ENCODE measurements around the gene CEP295NL. TPM values are rescaled to one million over a fixed set of nuclear protein-coding genes. Genes with fewer than 3 reads are reported as not detected.
A peak's percentile ranks its signal among the peaks of the same experiment; 100 is the strongest.
"Not testable (repeated sequence)": the region's sequence is repeated elsewhere in the genome, so short reads cannot be mapped to it uniquely, and the experiment has no call there.

Gene CEP295NL
- under 1 TPM in 1 of 2 experiments, not detected in 1; 0.26 TPM for total RNA-seq

GRCh38 chr17:78903101-78903779 is at the start of gene CEP295NL:
Gene CEP295NL (minus strand): TSS chr17:78903201. CDS start chr17:78901828, 1,373 bp downstream.
- H3K4me3 Mint-ChIP-seq = no peak within 1 kb of the TSS
- DNase-seq (no peak), ATAC-seq (peak; percentile 36)
- no peaks in the 10 kb centered on the region for H3K36me3 Mint-ChIP-seq (ENCODE audit: low read depth)
- peaks cover 9% of the 10 kb centered on the region for H3K4me1 Mint-ChIP-seq (ENCODE audit: low read depth)
- ChIA-PET POLR2A (no interaction called here), CTCF (no interaction called here)
- no peak within 1 kb of the TSS for H3K27ac Mint-ChIP-seq
- no peaks in the 10 kb centered on the region for H3K27me3 Mint-ChIP-seq (ENCODE audit: low read depth)
- H3K9me3 Mint-ChIP-seq (ENCODE audit: insufficient read depth) = no peaks in the 10 kb centered on the region

- Mint-ChIP-seq H3K9me3 (ENCODE audit: insufficient read depth) (peaks cover 5% of the 10 kb centered on the region), H3K27ac (no peak overlapping the region), H3K4me1 (ENCODE audit: low read depth) (no peaks in the 10 kb centered on the region), H3K27me3 (ENCODE audit: low read depth) (no peaks in the 10 kb centered on the region), H3K4me3 (no peak overlapping the region), H3K36me3 (ENCODE audit: low read depth) (no peaks in the 10 kb centered on the region)
- DNase-seq (no peak), ATAC-seq (no peak)
- POLR2A ChIA-PET = no interaction called here
- CTCF ChIA-PET = interaction anchor here (0.6 kb wide), 1 partner anchor 439 kb away, joined by 3 read pairs; no protein-coding TSS in a partner anchor
Observed at GRCh38 chr17:78952706-78953105, 49.7 kb upstream of the CEP295NL start.

- H3K9me3 Mint-ChIP-seq (ENCODE audit: insufficient read depth) = peaks cover 5% of the 10 kb centered on the region
- H3K27me3 Mint-ChIP-seq (ENCODE audit: low read depth) = no peaks in the 10 kb centered on the region
- CTCF ChIA-PET = no interaction called here
- no peak for ATAC-seq
- POLR2A ChIA-PET = interaction anchor here (1.1 kb wide), 1 partner anchor 28 kb away, joined by 3 read pairs; no protein-coding TSS in a partner anchor
- no peaks in the 10 kb centered on the region for H3K36me3 Mint-ChIP-seq (ENCODE audit: low read depth)
- H3K27ac Mint-ChIP-seq = no peak overlapping the region
- no peak for DNase-seq
- H3K4me3 Mint-ChIP-seq = no peak overlapping the region
- H3K4me1 Mint-ChIP-seq (ENCODE audit: low read depth) = no peaks in the 10 kb centered on the region
Observed at GRCh38 chr17:78951967-78952551, 49.1 kb upstream of the CEP295NL start.

- DNase-seq = no peak
- no peaks in the 10 kb centered on the region for H3K36me3 Mint-ChIP-seq (ENCODE audit: low read depth)
- no peaks in the 10 kb centered on the region for H3K4me1 Mint-ChIP-seq (ENCODE audit: low read depth)
- no peak overlapping the region for H3K4me3 Mint-ChIP-seq
- no peak overlapping the region for H3K27ac Mint-ChIP-seq
- ChIA-PET POLR2A (no interaction called here), CTCF (no interaction called here)
- H3K27me3 Mint-ChIP-seq (ENCODE audit: low read depth) = no peaks in the 10 kb centered on the region
- peaks cover 5% of the 10 kb centered on the region for H3K9me3 Mint-ChIP-seq (ENCODE audit: insufficient read depth)
- no peak for ATAC-seq
Observed at GRCh38 chr17:78950870-78951269, 47.9 kb upstream of the CEP295NL start.

GRCh38 chr17:78947235-78948149 is 44.5 kb upstream of the CEP295NL start:
- H3K4me3 Mint-ChIP-seq = no peak overlapping the region
- CTCF ChIA-PET = no interaction called here
- no peaks in the 10 kb centered on the region for H3K36me3 Mint-ChIP-seq (ENCODE audit: low read depth)
- no peak overlapping the region for H3K27ac Mint-ChIP-seq
- H3K9me3 Mint-ChIP-seq (ENCODE audit: insufficient read depth) = peaks cover 5% of the 10 kb centered on the region
- ATAC-seq (no peak), DNase-seq (no peak)
- POLR2A ChIA-PET = no interaction called here
- no peaks in the 10 kb centered on the region for H3K27me3 Mint-ChIP-seq (ENCODE audit: low read depth)
- no peaks in the 10 kb centered on the region for H3K4me1 Mint-ChIP-seq (ENCODE audit: low read depth)

GRCh38 chr17:78946631-78947030 is 43.6 kb upstream of the CEP295NL start:
- H3K9me3 Mint-ChIP-seq (ENCODE audit: insufficient read depth) = peaks cover 5% of the 10 kb centered on the region
- ATAC-seq (no peak), DNase-seq (no peak)
- POLR2A ChIA-PET = no interaction called here
- no peak overlapping the region for H3K4me3 Mint-ChIP-seq
- no peaks in the 10 kb centered on the region for H3K4me1 Mint-ChIP-seq (ENCODE audit: low read depth)
- H3K27me3 Mint-ChIP-seq (ENCODE audit: low read depth) = no peaks in the 10 kb centered on the region
- CTCF ChIA-PET = no interaction called here
- H3K36me3 Mint-ChIP-seq (ENCODE audit: low read depth) = no peaks in the 10 kb centered on the region
- no peak overlapping the region for H3K27ac Mint-ChIP-seq

- H3K4me1 Mint-ChIP-seq (ENCODE audit: low read depth) = no peaks in the 10 kb centered on the region
- H3K27ac Mint-ChIP-seq = no peak overlapping the region
- POLR2A ChIA-PET = no interaction called here
- no peaks in the 10 kb centered on the region for H3K36me3 Mint-ChIP-seq (ENCODE audit: low read depth)
- H3K27me3 Mint-ChIP-seq (ENCODE audit: low read depth) = no peaks in the 10 kb centered on the region
- DNase-seq (no peak), ATAC-seq (no peak)
- H3K9me3 Mint-ChIP-seq (ENCODE audit: insufficient read depth) = peaks cover 5% of the 10 kb centered on the region
- no peak overlapping the region for H3K4me3 Mint-ChIP-seq
- CTCF ChIA-PET = no interaction called here
Observed at GRCh38 chr17:78946131-78946530, 43.1 kb upstream of the CEP295NL start.

- POLR2A ChIA-PET; DNase-seq; H3K36me3 Mint-ChIP-seq (ENCODE audit: low read depth); H3K27ac Mint-ChIP-seq; H3K4me3 Mint-ChIP-seq; H3K9me3 Mint-ChIP-seq (ENCODE audit: insufficient read depth); H3K4me1 Mint-ChIP-seq (ENCODE audit: low read depth); H3K27me3 Mint-ChIP-seq (ENCODE audit: low read depth); CTCF ChIA-PET; ATAC-seq: not testable (repeated sequence)
Observed at GRCh38 chr17:78945455-78945854, 42.5 kb upstream of the CEP295NL start.

GRCh38 chr17:78944956-78945355 is 42.0 kb upstream of the CEP295NL start:
- ChIA-PET POLR2A (no interaction called here), CTCF (no interaction called here)
- Mint-ChIP-seq H3K27ac (peak overlapping the region; percentile 30), H3K9me3 (ENCODE audit: insufficient read depth) (no peaks in the 10 kb centered on the region), H3K36me3 (ENCODE audit: low read depth) (no peaks in the 10 kb centered on the region), H3K27me3 (ENCODE audit: low read depth) (no peaks in the 10 kb centered on the region), H3K4me3 (no peak overlapping the region), H3K4me1 (ENCODE audit: low read depth) (no peaks in the 10 kb centered on the region)
- ATAC-seq (no peak), DNase-seq (no peak)

GRCh38 chr17:78944026-78944425 is 41.0 kb upstream of the CEP295NL start:
- H3K36me3 Mint-ChIP-seq (ENCODE audit: low read depth) = no peaks in the 10 kb centered on the region
- DNase-seq (no peak), ATAC-seq (no peak)
- ChIA-PET POLR2A (no interaction called here), CTCF (no interaction called here)
- H3K27ac Mint-ChIP-seq = no peak overlapping the region
- H3K4me3 Mint-ChIP-seq = no peak overlapping the region
- no peaks in the 10 kb centered on the region for H3K27me3 Mint-ChIP-seq (ENCODE audit: low read depth)
- no peaks in the 10 kb centered on the region for H3K9me3 Mint-ChIP-seq (ENCODE audit: insufficient read depth)
- H3K4me1 Mint-ChIP-seq (ENCODE audit: low read depth) = no peaks in the 10 kb centered on the region

GRCh38 chr17:78940708-78941107 is 37.7 kb upstream of the CEP295NL start:
- no peak overlapping the region for H3K27ac Mint-ChIP-seq

GRCh38 chr17:78940258-78940657 is 37.3 kb upstream of the CEP295NL start:
- Mint-ChIP-seq H3K4me1 (ENCODE audit: low read depth) (no peaks in the 10 kb centered on the region), H3K27me3 (ENCODE audit: low read depth) (no peaks in the 10 kb centered on the region), H3K4me3 (no peak overlapping the region), H3K36me3 (ENCODE audit: low read depth) (no peaks in the 10 kb centered on the region), H3K27ac (no peak overlapping the region), H3K9me3 (ENCODE audit: insufficient read depth) (no peaks in the 10 kb centered on the region)
- ATAC-seq (no peak), DNase-seq (no peak)
- POLR2A ChIA-PET = no interaction called here
- CTCF ChIA-PET = interaction anchor here (1.9 kb wide), 1 partner anchor 31 kb away, joined by 5 read pairs; no protein-coding TSS in a partner anchor

More at GRCh38 chr17:78940708-78941107, 37.7 kb upstream of the CEP295NL start:
- no peak for DNase-seq
- H3K9me3 Mint-ChIP-seq (ENCODE audit: insufficient read depth) = no peaks in the 10 kb centered on the region
- no peak for ATAC-seq
- no peaks in the 10 kb centered on the region for H3K4me1 Mint-ChIP-seq (ENCODE audit: low read depth)
- POLR2A ChIA-PET = no interaction called here
- no peaks in the 10 kb centered on the region for H3K27me3 Mint-ChIP-seq (ENCODE audit: low read depth)
- H3K4me3 Mint-ChIP-seq = no peak overlapping the region
- H3K36me3 Mint-ChIP-seq (ENCODE audit: low read depth) = no peaks in the 10 kb centered on the region
- CTCF ChIA-PET = interaction anchor here (0.9 to 1.9 kb wide), 2 partner anchors 31 to 75 kb away, joined by 3 to 5 read pairs; no protein-coding TSS in a partner anchor
